CD14-positive monocyte (primary cell): ENCODE results near the gene IFNG. TPM values are rescaled to one million over a fixed set of nuclear protein-coding genes. Genes with fewer than 3 reads are reported as not detected.

Experiments
- DNase-seq, 3 donors: peaks; one replicate each; pipeline ENCODE4 v3.0.0-alpha.2; 2011 to 2022
- H2AFZ ChIP-seq: 2 replicates; pipeline ENCODE4 v1.6.0; 2012; ENCODE audit warnings: mild to moderate bottlenecking, low read depth, low read length, inconsistent platforms; ENCODE audit not compliant: insufficient read depth, poor library complexity, severe bottlenecking
- H3K27ac ChIP-seq, 2 donors: 1 replicate in 1 of 2; 2 replicates in 1 of 2; pipeline ENCODE4 v1.5.1; 2012 to 2013; ENCODE audit warnings: low read length in 2 of 2, control low read depth in 1 of 2, inconsistent platforms in 1 of 2, low read depth in 1 of 2, mild to moderate bottlenecking in 1 of 2
- H3K27me3 ChIP-seq, 2 donors: one replicate each; pipeline versions ENCODE4 v1.6.0 to v1.6.1; 2011 to 2013; ENCODE audit warnings: low read length in 2 of 2; ENCODE audit not compliant: control insufficient read depth in 2 of 2, insufficient read depth in 2 of 2
- H3K36me3 ChIP-seq, 2 donors: replicated peaks in 1 of 2; 1 replicate in 1 of 2; 2 replicates in 1 of 2; pipeline versions ENCODE4 v1.5.1 to v1.6.1; 2012 to 2013; ENCODE audit warnings: low read length in 2 of 2, control low read depth in 1 of 2, inconsistent platforms in 1 of 2, mild to moderate bottlenecking in 1 of 2; ENCODE audit not compliant: insufficient read depth in 2 of 2, control insufficient read depth in 1 of 2
- H3K4me1 ChIP-seq, 2 donors: 1 replicate in 1 of 2; 2 replicates in 1 of 2; pipeline versions ENCODE4 v1.5.1 to v1.6.1; 2012 to 2013; ENCODE audit warnings: low read length in 2 of 2, control low read depth in 1 of 2, inconsistent platforms in 1 of 2, mild to moderate bottlenecking in 1 of 2, moderate library complexity in 1 of 2; ENCODE audit not compliant: insufficient read depth in 2 of 2, control insufficient read depth in 1 of 2
- H3K4me2 ChIP-seq: replicated peaks from 2 replicates; pipeline ENCODE3; 2012; ENCODE audit warnings: low read length, moderate library complexity, mild to moderate bottlenecking; ENCODE audit not compliant: poor library complexity, severe bottlenecking; ENCODE audit errors: extremely low read depth
- H3K4me3 ChIP-seq, 3 experiments: fragments of 200-600 bp in 1 of 3; sonication (generic) in 1 of 3; replicated peaks in 1 of 3; 1 replicate in 2 of 3; 2 replicates in 1 of 3; pipeline ENCODE4 v1.5.1; 2011 to 2013; ENCODE audit warnings: low read length in 3 of 3, mild to moderate bottlenecking in 3 of 3, control low read depth in 2 of 3, low read depth in 2 of 3, inconsistent platforms in 1 of 3, moderate library complexity in 1 of 3
- H3K79me2 ChIP-seq: 2 replicates; pipeline ENCODE4 v1.6.0; 2012; ENCODE audit warnings: mild to moderate bottlenecking, control low read depth, inconsistent platforms, low read length, moderate library complexity; ENCODE audit not compliant: insufficient read depth
- H3K9ac ChIP-seq: 2 replicates; pipeline ENCODE4 v1.6.0; 2017; ENCODE audit warnings: low read length, mild to moderate bottlenecking; ENCODE audit not compliant: insufficient read depth, poor library complexity, severe bottlenecking
- H3K9me3 ChIP-seq, 2 donors: replicated peaks in 1 of 2; 1 replicate in 1 of 2; 2 replicates in 1 of 2; pipeline versions ENCODE4 v1.5.1 to v1.6.1; 2012 to 2013; ENCODE audit warnings: low read length in 2 of 2, control low read depth in 1 of 2; ENCODE audit not compliant: control insufficient read depth in 1 of 2, insufficient read depth in 1 of 2
- H4K20me1 ChIP-seq: 2 replicates; pipeline ENCODE4 v1.6.0; 2012; ENCODE audit warnings: mild to moderate bottlenecking, low read length, control low read depth, moderate library complexity; ENCODE audit not compliant: insufficient read depth
- H3K27ac Mint-ChIP-seq, 7 donors: one replicate each; pipeline ENCODE4 v1.8.0; 2020; ENCODE audit warnings: mild to moderate bottlenecking in 7 of 7, mixed read lengths in 7 of 7, moderate library complexity in 6 of 7, inconsistent platforms in 2 of 7
- H3K27me3 Mint-ChIP-seq, 3 donors: one replicate each; pipeline ENCODE4 v1.8.0; 2021 to 2022; ENCODE audit warnings: low read depth in 3 of 3, mild to moderate bottlenecking in 3 of 3, mixed read lengths in 3 of 3, moderate library complexity in 3 of 3, inconsistent platforms in 1 of 3
- H3K36me3 Mint-ChIP-seq, 2 donors: one replicate each; pipeline ENCODE4 v1.8.0; 2020; ENCODE audit warnings: mixed read lengths in 2 of 2, inconsistent platforms in 1 of 2, mild to moderate bottlenecking in 1 of 2
- H3K4me1 Mint-ChIP-seq: one replicate; pipeline ENCODE4 v1.8.0; 2020; ENCODE audit warnings: mild to moderate bottlenecking, mixed read lengths
- H3K4me3 Mint-ChIP-seq, 2 donors: one replicate each; pipeline ENCODE4 v1.8.0; 2020; ENCODE audit warnings: mild to moderate bottlenecking in 2 of 2, mixed read lengths in 2 of 2, moderate library complexity in 1 of 2
- H3K9me3 Mint-ChIP-seq, 7 donors: one replicate each; pipeline ENCODE4 v1.8.0; 2020 to 2022; ENCODE audit warnings: mixed read lengths in 7 of 7, mild to moderate bottlenecking in 6 of 7, moderate library complexity in 6 of 7, inconsistent platforms in 2 of 7
- CTCF ChIP-seq: fragments of 200-600 bp; IDR thresholded peaks from one replicate; pipeline ENCODE4 v1.8.0; 2022; ENCODE audit warnings: antibody characterized with exemption, mild to moderate bottlenecking
- WGBS: methylation state at CpG from one replicate; pipeline ENCODE4 v1.1.5; 2013; ENCODE audit warnings: missing lambda C conversion rate; ENCODE audit not compliant: insufficient coverage; 5-methylcytosine and 5-hydroxymethylcytosine counted together
- intact Hi-C, 2 donors: fragments of 100-400 bp; cut with micrococcal nuclease; formaldehyde crosslinking; loops; one replicate each; pipeline versions ENCODE4 v1.15.0 to v1.15.1; 2023
- polyA plus RNA-seq, 3 donors: library from polyadenylated mRNA; depleted of rRNA in 1 of 3; unstranded in 2 of 3; stranded (reverse) in 1 of 3; fragments of 300-500 nt in 2 of 3; fragments of >200 nt in 1 of 3; fragmentation: Illumina TruSeq in 2 of 3; gene quantifications; 1 replicate in 2 of 3; 2 replicates in 1 of 3; pipeline ENCODE4 v1.2.3, GENCODE V29; 2012 to 2021

Gene IFNG
- polyA plus RNA-seq, 3 donors, result not detected

- Histone ChIP-seq H2AFZ (no peak overlapping the region), H3K27ac (no peak overlapping the region), H3K4me3 (no peak overlapping the region), H3K9me3 (no peaks in the 10 kb centered on the region), H3K4me2 (no peak overlapping the region), H3K27me3 (no peaks in the 10 kb centered on the region), H3K9ac (no peak overlapping the region), H4K20me1 (no peaks in the 10 kb centered on the region), H3K36me3 (no peaks in the 10 kb centered on the region), H3K79me2 (no peaks in the 10 kb centered on the region), H3K4me1 (no peaks in the 10 kb centered on the region)
- no peaks in the 10 kb centered on the region for H3K36me3 Mint-ChIP-seq
- WGBS, result 88% methylated on average over 4 of the region's 7 CpGs
- no peak for TF ChIP-seq CTCF
- H3K4me3 Mint-ChIP-seq, result no peak overlapping the region
- DNase-seq, result no peak
- no peak overlapping the region for H3K27ac Mint-ChIP-seq
- H3K4me1 Mint-ChIP-seq, result no peaks in the 10 kb centered on the region
- intact Hi-C loops, result no loop called here
- H3K9me3 Mint-ChIP-seq, result no peaks in the 10 kb centered on the region
- peaks cover 4 to 5% (median 5%) of the 10 kb centered on the region in 3 donors for H3K27me3 Mint-ChIP-seq
These were observed 11.1 kb downstream of the IFNG start for GRCh38 chr12:68148261-68148951.

- no peak overlapping the region for H3K27ac ChIP-seq
- no peak overlapping the region for H3K27ac Mint-ChIP-seq
- H3K36me3 ChIP-seq, result no peaks in the 10 kb centered on the region
- no peak overlapping the region for H2AFZ ChIP-seq
- no peaks in the 10 kb centered on the region for H4K20me1 ChIP-seq
- no peak overlapping the region for H3K9ac ChIP-seq
- H3K4me2 ChIP-seq, result no peak overlapping the region
- H3K9me3 ChIP-seq, result no peaks in the 10 kb centered on the region
- H3K4me1 ChIP-seq, result no peaks in the 10 kb centered on the region
- H3K27me3 ChIP-seq, result no peaks in the 10 kb centered on the region
- H3K36me3 Mint-ChIP-seq, result no peaks in the 10 kb centered on the region
- DNase-seq, result no peak
- peaks cover 0 to 3% (median 0%) of the 10 kb centered on the region in 7 donors for H3K9me3 Mint-ChIP-seq
- H3K27me3 Mint-ChIP-seq, result no peaks in the 10 kb centered on the region
- TF ChIP-seq CTCF, result no peak
- H3K79me2 ChIP-seq, result no peaks in the 10 kb centered on the region
- no peak overlapping the region for H3K4me3 Mint-ChIP-seq
- no peaks in the 10 kb centered on the region for H3K4me1 Mint-ChIP-seq
- H3K4me3 ChIP-seq, result no peak overlapping the region
- intact Hi-C loops, result no loop called here
These were observed 19.0 kb downstream of the IFNG start for GRCh38 chr12:68140556-68140955.
